ENCODE results near the gene ZNF236.

DNA sequence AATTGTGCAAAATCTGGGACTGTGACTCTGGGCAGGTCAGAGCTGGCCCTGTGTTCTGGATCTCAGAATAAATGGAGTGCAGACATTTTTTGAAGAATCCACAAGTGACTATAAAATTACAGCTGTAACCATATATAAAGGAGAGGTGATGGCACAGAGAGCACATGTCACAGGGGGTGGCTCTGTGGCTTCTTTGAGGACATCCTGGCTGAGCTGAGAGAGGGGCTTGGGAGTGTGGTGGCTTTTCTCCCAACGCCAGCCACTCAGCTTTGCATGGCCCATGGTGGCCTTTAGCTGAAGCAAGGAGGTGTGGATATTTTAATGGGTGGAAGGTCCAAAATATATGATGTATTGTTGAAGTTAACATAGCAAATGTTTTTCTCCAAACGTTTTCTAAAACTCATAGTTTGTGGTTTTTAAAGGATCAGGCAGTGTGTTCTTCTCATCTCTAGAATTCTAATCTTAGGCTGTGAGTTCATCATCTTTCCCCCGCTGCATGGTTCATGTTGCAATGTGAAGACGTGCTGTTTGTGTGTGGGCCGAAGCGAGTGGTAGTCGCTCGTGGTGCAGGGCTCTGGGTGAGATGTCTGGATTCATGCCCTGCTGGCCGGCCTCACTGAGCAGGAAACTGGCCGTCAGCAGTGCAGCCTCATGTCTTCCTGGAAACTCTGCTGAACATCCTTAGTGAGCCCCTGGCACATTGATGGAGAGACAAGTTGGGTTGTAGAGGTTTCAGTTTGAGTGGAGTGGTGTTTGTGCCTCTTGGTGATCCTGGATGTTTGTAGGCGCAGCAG is 109.9 kb downstream of the ZNF236 start:
- TF ChIP-seq, protein P1, sequence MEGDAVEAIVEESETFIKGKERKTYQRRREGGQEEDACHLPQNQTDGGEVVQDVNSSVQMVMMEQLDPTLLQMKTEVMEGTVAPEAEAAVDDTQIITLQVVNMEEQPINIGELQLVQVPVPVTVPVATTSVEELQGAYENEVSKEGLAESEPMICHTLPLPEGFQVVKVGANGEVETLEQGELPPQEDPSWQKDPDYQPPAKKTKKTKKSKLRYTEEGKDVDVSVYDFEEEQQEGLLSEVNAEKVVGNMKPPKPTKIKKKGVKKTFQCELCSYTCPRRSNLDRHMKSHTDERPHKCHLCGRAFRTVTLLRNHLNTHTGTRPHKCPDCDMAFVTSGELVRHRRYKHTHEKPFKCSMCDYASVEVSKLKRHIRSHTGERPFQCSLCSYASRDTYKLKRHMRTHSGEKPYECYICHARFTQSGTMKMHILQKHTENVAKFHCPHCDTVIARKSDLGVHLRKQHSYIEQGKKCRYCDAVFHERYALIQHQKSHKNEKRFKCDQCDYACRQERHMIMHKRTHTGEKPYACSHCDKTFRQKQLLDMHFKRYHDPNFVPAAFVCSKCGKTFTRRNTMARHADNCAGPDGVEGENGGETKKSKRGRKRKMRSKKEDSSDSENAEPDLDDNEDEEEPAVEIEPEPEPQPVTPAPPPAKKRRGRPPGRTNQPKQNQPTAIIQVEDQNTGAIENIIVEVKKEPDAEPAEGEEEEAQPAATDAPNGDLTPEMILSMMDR (IDR thresholded peaks at IDR 0.05), result no peak
- TF ChIP-seq POLR2A (IDR thresholded peaks at IDR 0.05) (no peak), POLR2AphosphoS5 (IDR thresholded peaks at IDR 0.05) (no peak)
